CMK (cell line): ENCODE data around the gene GDI1.

Experiments used
- DNase-seq: peaks from one replicate; pipeline ENCODE4 v3.0.0-alpha.2; 2010; ENCODE audit warnings: low read depth

The GDI1 gene

GRCh38 chrX:154481911-154482601 is 45.1 kb downstream of the GDI1 start:
- DNase-seq = no peak

GRCh38 chrX:154482786-154483185 is 45.8 kb downstream of the GDI1 start:
- no peak for DNase-seq

- no peak for DNase-seq
Measured at GRCh38 chrX:154483325-154483724, 46.4 kb downstream of the GDI1 start.

GRCh38 chrX:154484255-154485149 is 47.5 kb downstream of the GDI1 start:
- DNase-seq = no peak

DNA sequence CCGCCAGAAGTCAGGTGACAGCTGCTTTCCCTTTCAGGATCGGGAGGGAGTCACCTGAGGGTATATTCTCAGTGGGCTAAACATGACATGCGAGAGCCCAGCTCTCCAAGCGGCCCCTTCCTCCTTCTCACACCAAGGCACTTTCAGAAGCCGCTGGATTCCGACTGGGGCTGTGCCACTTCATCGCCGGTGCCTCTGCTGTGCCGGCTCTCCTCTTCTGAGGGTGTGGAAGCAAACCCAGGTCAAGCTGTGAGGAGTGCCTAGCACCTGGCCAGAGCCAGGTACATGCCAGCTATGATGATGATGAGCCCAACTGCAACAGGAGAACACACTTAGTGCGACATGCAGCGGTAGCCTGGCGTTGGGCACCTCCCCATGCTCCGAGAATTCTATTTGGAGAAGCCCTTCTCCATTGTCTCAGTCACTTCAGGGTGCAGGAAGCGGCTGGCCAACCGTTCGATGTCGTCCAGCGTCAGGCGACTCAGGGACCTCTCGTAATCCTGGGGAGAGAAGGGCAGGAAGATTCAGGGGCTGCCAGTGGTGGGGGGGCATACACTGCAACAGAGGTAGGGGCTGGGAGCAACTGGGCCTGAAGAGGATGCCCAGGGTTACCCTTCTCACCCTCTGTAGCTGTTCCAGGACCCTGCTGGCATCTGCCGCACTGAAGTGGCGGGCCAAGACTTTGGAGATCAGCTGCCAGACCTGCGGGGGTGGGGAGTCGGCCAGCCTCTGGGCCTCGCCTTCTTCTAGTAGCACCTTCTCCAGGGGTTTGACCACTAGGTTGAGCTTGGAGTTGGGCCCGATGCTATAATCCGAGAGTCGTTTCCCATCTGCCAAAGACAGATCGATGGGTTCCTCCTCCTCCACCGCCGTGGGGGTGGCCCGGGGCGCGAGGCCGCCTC is 48.4 kb downstream of the GDI1 start:
- DNase-seq = no peak

GRCh38 chrX:154486052-154486395 is 49.1 kb downstream of the GDI1 start:
- no peak for DNase-seq

GRCh38 chrX:154486396-154487207 is 49.6 kb downstream of the GDI1 start, which contains the start of gene UBL4A:
Gene UBL4A, minus strand, starts transcription at chrX:154486615. Its CDS starts 31 bp downstream, at chrX:154486584.
- DNase-seq = peak; percentile 54

DNA sequence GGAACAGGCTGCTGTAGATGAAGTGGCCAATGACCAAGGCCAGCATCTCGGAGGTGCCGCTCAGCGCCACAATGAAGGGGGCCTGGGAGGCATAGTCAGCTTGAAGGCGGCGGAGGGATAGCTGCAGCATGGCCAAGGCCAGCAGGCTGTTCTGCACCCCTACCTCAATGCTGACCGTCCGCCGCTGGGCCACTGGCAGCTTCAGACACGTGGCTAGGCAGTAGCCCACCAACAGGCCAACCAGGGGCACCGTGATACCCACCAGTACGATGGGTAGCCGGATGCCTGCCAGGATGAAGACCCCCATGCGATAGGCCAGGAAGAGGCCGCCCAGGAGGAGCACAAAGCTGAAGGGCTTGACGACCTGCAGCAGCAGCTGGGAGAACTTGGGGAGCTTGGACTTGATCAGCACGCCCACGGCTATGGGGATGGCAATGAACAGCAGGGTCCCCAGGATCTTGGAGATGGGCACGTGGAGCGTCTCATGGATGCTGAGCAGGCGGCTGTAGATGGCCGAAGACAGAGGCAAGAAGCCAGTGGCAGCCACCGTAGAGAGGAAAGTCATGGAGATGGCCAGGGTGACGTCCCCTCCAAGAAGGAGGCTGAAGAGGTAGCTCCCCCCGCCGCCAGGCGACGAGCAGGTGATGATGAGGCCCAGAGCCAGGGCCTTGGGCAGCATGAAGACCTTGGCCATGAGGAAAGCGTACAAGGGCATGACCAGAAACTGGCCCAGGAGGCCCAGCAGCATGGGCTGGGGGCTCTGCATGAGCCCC is 50.8 kb downstream of the GDI1 start:
- no peak for DNase-seq

DNA sequence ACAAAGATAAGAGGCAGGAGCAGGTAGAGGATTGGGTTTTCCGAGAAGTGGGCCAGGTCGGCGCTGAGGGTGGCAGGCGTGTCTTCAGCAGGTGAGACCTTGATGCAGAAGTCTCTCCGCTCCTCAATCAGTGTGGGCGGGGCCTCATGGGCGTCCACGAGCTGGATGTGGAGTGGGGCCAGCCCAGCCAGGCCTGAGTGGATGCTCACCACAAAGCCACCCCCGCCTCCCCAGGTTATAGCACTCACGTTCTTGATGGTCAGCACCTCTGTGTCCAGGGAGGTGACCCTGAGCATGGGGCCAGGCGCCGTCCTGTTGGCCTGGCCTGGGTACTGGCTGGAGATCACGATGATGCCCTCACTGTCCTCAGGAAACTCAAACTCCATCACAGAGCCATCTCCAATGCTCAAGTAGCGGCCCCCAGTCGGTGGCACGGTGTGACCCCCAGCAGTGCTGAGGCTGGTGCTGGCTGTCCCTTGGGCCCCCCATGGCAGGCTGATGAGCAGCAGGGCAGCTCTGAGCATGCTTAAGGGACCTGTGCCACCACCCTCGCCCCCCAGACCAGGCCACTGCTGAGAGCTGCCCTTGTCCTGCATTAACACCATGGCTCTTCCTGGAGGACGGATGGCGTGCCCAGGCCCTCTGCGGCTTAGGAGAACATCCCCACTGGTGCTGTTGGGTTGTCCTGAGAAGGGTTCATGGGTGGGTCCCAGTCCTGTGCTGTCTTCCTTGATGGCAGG is 51.6 kb downstream of the GDI1 start:
- DNase-seq = no peak

- DNase-seq = no peak
Measured at GRCh38 chrX:154489182-154489581, 52.2 kb downstream of the GDI1 start.

GRCh38 chrX:154490021-154490413 is 53.1 kb downstream of the GDI1 start:
- DNase-seq = no peak

DNA sequence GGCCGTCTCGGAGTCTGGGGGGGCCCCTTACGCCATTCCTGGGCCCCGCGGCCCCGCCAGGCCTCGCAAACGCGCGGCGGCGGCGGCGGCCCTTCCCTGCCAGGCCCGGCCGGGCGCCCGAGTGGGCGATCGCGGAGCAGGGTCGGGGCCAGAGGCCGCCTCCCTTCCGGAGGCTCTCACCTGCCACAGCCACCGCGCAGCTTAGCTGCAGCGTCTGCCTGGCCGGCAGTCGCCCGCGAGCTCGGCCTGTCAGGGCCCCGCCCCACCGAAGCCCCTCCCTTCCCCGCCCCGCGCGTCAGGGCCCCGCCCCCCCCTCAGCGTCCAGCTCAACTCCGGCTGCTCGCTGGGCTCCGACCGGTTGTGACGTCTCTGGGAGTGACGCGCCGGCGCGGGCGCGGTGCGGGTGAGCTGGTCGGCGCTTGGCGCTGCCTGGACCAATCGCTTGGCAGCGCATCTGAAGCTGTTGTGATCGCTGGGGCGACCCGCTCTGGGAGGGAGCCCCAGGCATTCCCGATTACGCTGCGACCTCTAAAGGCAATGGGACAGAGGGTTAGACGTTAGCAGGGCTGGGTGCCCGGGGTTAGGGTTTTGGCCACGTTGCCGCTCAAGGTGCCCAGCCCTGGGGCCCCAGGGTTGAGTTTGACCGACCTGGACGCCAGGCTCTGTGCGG is 53.6 kb downstream of the GDI1 start, which contains the start of gene SLC10A3:
TSS of gene SLC10A3 (minus strand) at position 216 of the 670 bp plus-strand sequence. CDS start 1,689 bp downstream, outside the sequence.
- peak; percentile 85 for DNase-seq
